DOHH2 (cell line): ENCODE measurements around the gene RIPOR3.

Source experiments
- H3F3A ChIP-seq: fragments of 200-600 bp; sonication (generic), shearing (Covaris generic); 2 replicates; pipeline ENCODE4 v1.6.0; 2016; ENCODE audit warnings: antibody characterized with exemption, mild to moderate bottlenecking; ENCODE audit not compliant: control insufficient read depth, insufficient read depth
- H3K27ac ChIP-seq: fragments of 200-600 bp; sonication (generic); 2 replicates; pipeline ENCODE4 v1.5.1; 2014; ENCODE audit warnings: low read depth, mild to moderate bottlenecking, low read length, moderate library complexity
- H3K27me3 ChIP-seq: fragments of 200-600 bp; sonication (generic); 2 replicates; pipeline ENCODE4 v1.6.1; 2014; ENCODE audit warnings: mild to moderate bottlenecking, low read length, mixed read lengths; ENCODE audit not compliant: control insufficient read depth
- H3K36me3 ChIP-seq: fragments of 200-600 bp; sonication (generic); 2 replicates; pipeline ENCODE4 v1.6.1; 2014; ENCODE audit warnings: mild to moderate bottlenecking, low read length, moderate library complexity, mixed read lengths; ENCODE audit not compliant: control insufficient read depth
- H3K4me1 ChIP-seq: fragments of 200-600 bp; sonication (generic); 2 replicates; pipeline ENCODE4 v1.6.1; 2014; ENCODE audit warnings: mild to moderate bottlenecking, low read length, mixed read lengths; ENCODE audit not compliant: control insufficient read depth
- H3K4me2 ChIP-seq: fragments of 200-600 bp; sonication (generic); 2 replicates; pipeline ENCODE4 v1.6.0; 2014; ENCODE audit warnings: mild to moderate bottlenecking, low read length, moderate library complexity
- H3K4me3 ChIP-seq: fragments of 200-600 bp; sonication (generic); 2 replicates; pipeline ENCODE4 v1.5.1; 2014; ENCODE audit warnings: mild to moderate bottlenecking, low read length, mixed read lengths
- H3K79me2 ChIP-seq: fragments of 200-600 bp; sonication (generic); 2 replicates; pipeline ENCODE4 v1.6.1; 2014; ENCODE audit warnings: mild to moderate bottlenecking, low read length, mixed read lengths; ENCODE audit not compliant: control insufficient read depth
- H3K9me2 ChIP-seq: fragments of 200-600 bp; sonication (generic); replicated peaks from 2 replicates; pipeline ENCODE4 v1.6.1; 2014; ENCODE audit warnings: mild to moderate bottlenecking, low read length, mixed read lengths; ENCODE audit not compliant: control insufficient read depth
- H3K9me3 ChIP-seq: fragments of 200-600 bp; sonication (generic); 2 replicates; pipeline ENCODE4 v1.6.1; 2014; ENCODE audit warnings: antibody characterized with exemption, low read length, mixed read lengths; ENCODE audit not compliant: control insufficient read depth, insufficient read depth
- H4K20me1 ChIP-seq: fragments of 200-600 bp; sonication (generic); 2 replicates; pipeline ENCODE4 v1.6.0; 2014; ENCODE audit warnings: low read depth, mild to moderate bottlenecking, antibody characterized with exemption, low read length, moderate library complexity; ENCODE audit not compliant: control insufficient read depth, insufficient read depth
- CTCF ChIP-seq: fragments of 200-600 bp; sonication (generic); IDR thresholded peaks from one replicate; pipeline ENCODE4 v1.5.1; 2014; ENCODE audit warnings: antibody characterized with exemption, mild to moderate bottlenecking, low read depth, low read length; ENCODE audit not compliant: poor library complexity, severe bottlenecking
- EZH2phosphoT487 ChIP-seq: fragments of 200-600 bp; sonication (generic); IDR thresholded peaks from 2 replicates; pipeline ENCODE4 v1.6.1; 2017; ENCODE audit warnings: borderline replicate concordance, mild to moderate bottlenecking, antibody characterized with exemption, low read length, moderate library complexity, mixed read lengths

Gene RIPOR3

GRCh38 chr20:50686821-50687220 lies 4.5 kb downstream of the RIPOR3 start:
- Histone ChIP-seq H3K9me3 (no peaks in the 10 kb centered on the region), H3K4me2 (no peak overlapping the region), H3K4me3 (no peak overlapping the region), H3K79me2 (no peaks in the 10 kb centered on the region), H4K20me1 (no peaks in the 10 kb centered on the region), H3F3A (no peaks in the 10 kb centered on the region), H3K9me2 (no peaks in the 10 kb centered on the region), H3K36me3 (no peaks in the 10 kb centered on the region), H3K27me3 (peaks cover 23% of the 10 kb centered on the region), H3K27ac (no peak overlapping the region), H3K4me1 (no peaks in the 10 kb centered on the region)
- TF ChIP-seq EZH2phosphoT487, result no peak
- no peak for TF ChIP-seq CTCF

GRCh38 chr20:50683570-50683969 lies 7.8 kb downstream of the RIPOR3 start:
- peaks cover 6% of the 10 kb centered on the region for H3K27me3 ChIP-seq
- H3K4me1 ChIP-seq, result no peaks in the 10 kb centered on the region
- TF ChIP-seq EZH2phosphoT487 (no peak), CTCF (no peak)

GRCh38 chr20:50682947-50683530 lies 8.3 kb downstream of the RIPOR3 start:
- Histone ChIP-seq H3K27me3 (peaks cover 6% of the 10 kb centered on the region), H3K4me3 (no peak overlapping the region), H3K9me3 (no peaks in the 10 kb centered on the region), H3K9me2 (no peaks in the 10 kb centered on the region), H3K27ac (no peak overlapping the region), H3K36me3 (no peaks in the 10 kb centered on the region), H3K4me1 (no peaks in the 10 kb centered on the region), H4K20me1 (no peaks in the 10 kb centered on the region), H3K4me2 (no peak overlapping the region), H3K79me2 (no peaks in the 10 kb centered on the region), H3F3A (no peaks in the 10 kb centered on the region)
- TF ChIP-seq EZH2phosphoT487 (no peak), CTCF (no peak)

More at GRCh38 chr20:50683570-50683969, 7.8 kb downstream of the RIPOR3 start:
- Histone ChIP-seq H4K20me1 (no peaks in the 10 kb centered on the region), H3K36me3 (no peaks in the 10 kb centered on the region), H3K27ac (no peak overlapping the region), H3K9me2 (no peaks in the 10 kb centered on the region), H3K9me3 (no peaks in the 10 kb centered on the region), H3F3A (no peaks in the 10 kb centered on the region), H3K4me2 (no peak overlapping the region), H3K4me3 (no peak overlapping the region), H3K79me2 (no peaks in the 10 kb centered on the region)
